Esophagus squamous epithelium (tissue), 5 donors: Measurements from ENCODE around the gene IFNK. TPM values are rescaled to one million over a fixed set of nuclear protein-coding genes. Genes with fewer than 3 reads are reported as not detected.
A peak's percentile ranks its signal among the peaks of the same experiment; 100 is the strongest.

Experiments
- DNase-seq: peaks from one replicate; lab custom pipeline; 2025; lab: John Stamatoyannopoulos, UW
- H3K27ac ChIP-seq, 4 donors: fragments of 200-600 bp; sonication (generic); one replicate each; pipeline ENCODE4 v1.5.1; 2016 to 2019; ENCODE audit warnings: mild to moderate bottlenecking in 1 of 4
- H3K27me3 ChIP-seq, 4 donors: fragments of 200-600 bp; sonication (generic); 1 replicate in 3 of 4; 2 replicates in 1 of 4; pipeline versions ENCODE4 v1.5.1 to v1.6.0; 2017 to 2021; ENCODE audit warnings: antibody characterized with exemption in 1 of 4
- H3K36me3 ChIP-seq, 3 donors: fragments of 200-600 bp; sonication (generic); one replicate each; pipeline ENCODE4 v1.5.1; 2016 to 2019
- H3K4me1 ChIP-seq, 3 donors: fragments of 200-600 bp; sonication (generic); one replicate each; pipeline ENCODE4 v1.5.1; 2017 to 2019
- H3K4me3 ChIP-seq, 4 donors: fragments of 200-600 bp; sonication (generic); 1 replicate in 3 of 4; 2 replicates in 1 of 4; pipeline ENCODE4 v1.5.1; 2016 to 2019; ENCODE audit warnings: mild to moderate bottlenecking in 2 of 4, moderate library complexity in 1 of 4
- H3K9me3 ChIP-seq, 3 donors: fragments of 200-600 bp; sonication (generic); one replicate each; pipeline ENCODE4 v1.5.1; 2016 to 2019
- CTCF ChIP-seq, 6 experiments: fragments of 450-650 bp in 4 of 6; fragments of 200-600 bp in 2 of 6; sonication (generic) in 2 of 6; IDR thresholded peaks; one replicate each; pipeline ENCODE4 v1.5.1; 2016 to 2019; ENCODE audit warnings: antibody characterized with exemption in 6 of 6, mild to moderate bottlenecking in 4 of 6, moderate library complexity in 4 of 6
- POLR2A ChIP-seq, 4 donors: fragments of 450-650 bp; IDR thresholded peaks; one replicate each; pipeline ENCODE4 v1.6.1; 2017; ENCODE audit warnings: antibody characterized with exemption in 4 of 4, mild to moderate bottlenecking in 4 of 4, moderate library complexity in 3 of 4
- WGBS, 2 donors: methylation state at CpG; one replicate each; pipeline ENCODE4 v1.1.5; 2018; 5-methylcytosine and 5-hydroxymethylcytosine counted together
- intact Hi-C: fragments of 100-400 bp; cut with DNase I; formaldehyde crosslinking; loops from one replicate; pipeline ENCODE4 v1.15.0; 2022
- total RNA-seq, 4 donors: library from RNA; depleted of rRNA; stranded (reverse); fragments of >200 nt; gene quantifications; one replicate each; pipeline ENCODE4 v1.1.0, GENCODE V29; 2016
- donor health status: DM: yes; HTN: yes; CAD: no.

Gene IFNK
- total RNA-seq, 4 donors from 2014 or later = not detected

- H3K36me3 ChIP-seq = no peaks in the 10 kb centered on the region
- 65 to 73% methylated on average over 1 of the region's 1 CpG for WGBS, 2 donors
- no peaks in the 10 kb centered on the region for H3K9me3 ChIP-seq
- DNase-seq = no peak
- H3K27me3 ChIP-seq = no peaks in the 10 kb centered on the region
- intact Hi-C loops = no loop called here
- no peak overlapping the region for H3K4me3 ChIP-seq
- TF ChIP-seq POLR2A (IDR thresholded peaks at IDR 0.05) (no peak), CTCF (IDR thresholded peaks at IDR 0.05) (no peak)
- peak overlapping the region in 2 of 4 donors; percentile 67 to 68 for H3K27ac ChIP-seq
- peaks cover 5 to 26% (median 12%) of the 10 kb centered on the region in 3 donors for H3K4me1 ChIP-seq
Observed at GRCh38 chr9:27533311-27533710, 9.2 kb downstream of the IFNK start.

GRCh38 chr9:27534131-27534530 is 10.0 kb downstream of the IFNK start:
- no peak for TF ChIP-seq CTCF (IDR thresholded peaks at IDR 0.05)
- no peak for TF ChIP-seq POLR2A (IDR thresholded peaks at IDR 0.05)
- Histone ChIP-seq H3K36me3 (no peaks in the 10 kb centered on the region), H3K4me1 (peaks cover 0 to 33% (median 14%) of the 10 kb centered on the region in 3 donors), H3K9me3 (no peaks in the 10 kb centered on the region), H3K4me3 (no peak overlapping the region), H3K27ac (peak overlapping the region in 3 of 4 donors; percentile 67 to 75 (median 68)), H3K27me3 (no peaks in the 10 kb centered on the region)
- WGBS, 2 donors = 50 to 75% methylated on average over 4 of the region's 4 CpGs
- DNase-seq = no peak
- intact Hi-C loops = no loop called here

GRCh38 chr9:27534658-27535209 is 10.6 kb downstream of the IFNK start:
- Histone ChIP-seq H3K36me3 (no peaks in the 10 kb centered on the region), H3K27me3 (no peaks in the 10 kb centered on the region), H3K27ac (peak overlapping the region in 3 of 4 donors; percentile 67 to 75 (median 68)), H3K4me3 (no peak overlapping the region), H3K4me1 (peaks cover 5 to 38% (median 19%) of the 10 kb centered on the region in 3 donors), H3K9me3 (no peaks in the 10 kb centered on the region)
- no peak for DNase-seq
- TF ChIP-seq CTCF (IDR thresholded peaks at IDR 0.05) = no peak
- TF ChIP-seq POLR2A (IDR thresholded peaks at IDR 0.05) = no peak
- WGBS, 2 donors = 94 to 95% methylated on average over 3 of the region's 3 CpGs
- intact Hi-C loops = loop anchor here (5.0 kb wide), 1 partner anchor 202 kb away; no protein-coding TSS in a partner anchor

DNA sequence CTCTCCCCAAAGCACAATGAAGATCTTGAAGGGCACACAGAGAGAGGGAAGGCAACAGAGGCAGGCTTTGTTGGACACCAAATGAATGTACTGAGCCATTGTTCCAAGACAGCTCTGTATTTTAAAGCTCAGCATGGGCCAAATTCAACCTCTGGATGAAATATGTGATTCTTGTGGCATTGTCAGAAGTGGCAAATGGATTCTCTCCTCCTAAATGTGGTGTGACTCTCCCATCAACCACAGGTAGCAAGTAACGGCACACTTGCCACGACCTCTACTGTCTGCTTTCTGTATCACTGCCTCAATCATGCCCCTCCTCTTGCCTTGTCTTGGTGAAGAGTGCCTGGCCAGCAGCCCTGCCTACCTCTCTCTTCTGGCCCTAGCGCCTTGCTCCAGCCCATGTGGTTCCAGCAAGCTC is 11.6 kb downstream of the IFNK start:
- Histone ChIP-seq H3K36me3 (no peaks in the 10 kb centered on the region), H3K4me1 (peaks cover 12 to 43% (median 25%) of the 10 kb centered on the region in 3 donors), H3K27ac (peak overlapping the region in 1 of 4 donors; percentile 12), H3K9me3 (no peaks in the 10 kb centered on the region), H3K4me3 (no peak overlapping the region), H3K27me3 (no peaks in the 10 kb centered on the region)
- TF ChIP-seq POLR2A (IDR thresholded peaks at IDR 0.05) (no peak), CTCF (IDR thresholded peaks at IDR 0.05) (no peak)
- WGBS, 2 donors = 84 to 88% methylated on average over 3 of the region's 3 CpGs
- DNase-seq = no peak
- intact Hi-C loops = loop anchor here (5.0 kb wide), 1 partner anchor 203 kb away; no protein-coding TSS in a partner anchor

DNA sequence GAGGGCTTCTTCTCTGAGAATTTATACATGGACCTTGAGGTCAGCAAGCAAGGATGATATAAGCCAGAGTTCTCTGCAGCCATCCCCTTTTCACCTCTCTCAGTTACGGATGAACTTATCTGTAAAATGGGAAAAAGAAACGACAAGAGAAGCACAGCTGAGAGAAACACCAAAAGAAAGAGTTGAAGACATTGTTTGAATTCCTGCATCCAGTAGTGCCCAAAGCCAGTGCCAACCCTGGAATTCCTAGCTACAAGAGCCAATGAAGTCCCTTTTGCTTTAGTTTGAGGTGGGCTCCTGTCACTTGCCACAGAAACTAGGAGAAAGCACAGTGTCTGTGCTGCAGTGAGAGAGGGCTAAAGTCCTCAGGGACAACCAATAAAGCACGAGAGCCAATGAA is 12.1 kb downstream of the IFNK start:
- no peak for DNase-seq
- intact Hi-C loops = loop anchor here (5.0 kb wide), 1 partner anchor 204 kb away; no protein-coding TSS in a partner anchor
- TF ChIP-seq POLR2A (IDR thresholded peaks at IDR 0.05) = no peak
- TF ChIP-seq CTCF (IDR thresholded peaks at IDR 0.05) = no peak
- Histone ChIP-seq H3K9me3 (no peaks in the 10 kb centered on the region), H3K27me3 (no peaks in the 10 kb centered on the region), H3K4me3 (no peak overlapping the region), H3K27ac (no peak overlapping the region), H3K36me3 (no peaks in the 10 kb centered on the region), H3K4me1 (peaks cover 12 to 48% (median 29%) of the 10 kb centered on the region in 3 donors)
- 89 to 93% methylated on average over 3 of the region's 3 CpGs for WGBS, 2 donors
